ENCODE measurements around the gene SUPT20H. TPM values are rescaled to one million over a fixed set of nuclear protein-coding genes. Genes with fewer than 3 reads are reported as not detected.

SUPT20H gene
- polyA plus RNA-seq, 1 donor (not counting 4 experiments of a cell fraction or from before 2014, with no cell fraction given): 65.4 TPM

DNA sequence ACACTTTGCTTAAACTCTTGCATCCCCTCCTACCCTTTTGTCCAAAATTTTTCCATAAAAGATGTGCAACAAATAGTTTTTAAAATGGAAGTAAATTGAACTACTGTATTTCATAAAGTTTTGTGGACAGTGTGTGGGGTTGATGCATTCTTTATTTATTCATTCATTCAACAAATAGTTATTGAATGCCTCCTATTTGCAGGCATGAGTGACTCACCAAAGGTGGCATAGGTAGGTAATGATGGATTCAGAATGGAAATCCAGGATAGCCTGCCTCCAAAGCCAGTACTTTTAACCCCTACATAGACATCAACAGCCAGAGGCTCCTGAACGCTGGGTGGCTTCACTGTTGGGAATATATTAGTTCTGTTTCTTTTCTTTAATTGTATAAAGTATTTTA lies 48.4 kb upstream of the SUPT20H start:
- FAIRE-seq (no peak), DNase-seq (ENCODE audit: low read depth, low spot score) (no peak)
- no peak for TF ChIP-seq EZH2 (IDR thresholded peaks at IDR 0.05; ENCODE audit: low read length)
- TF ChIP-seq, protein P1, sequence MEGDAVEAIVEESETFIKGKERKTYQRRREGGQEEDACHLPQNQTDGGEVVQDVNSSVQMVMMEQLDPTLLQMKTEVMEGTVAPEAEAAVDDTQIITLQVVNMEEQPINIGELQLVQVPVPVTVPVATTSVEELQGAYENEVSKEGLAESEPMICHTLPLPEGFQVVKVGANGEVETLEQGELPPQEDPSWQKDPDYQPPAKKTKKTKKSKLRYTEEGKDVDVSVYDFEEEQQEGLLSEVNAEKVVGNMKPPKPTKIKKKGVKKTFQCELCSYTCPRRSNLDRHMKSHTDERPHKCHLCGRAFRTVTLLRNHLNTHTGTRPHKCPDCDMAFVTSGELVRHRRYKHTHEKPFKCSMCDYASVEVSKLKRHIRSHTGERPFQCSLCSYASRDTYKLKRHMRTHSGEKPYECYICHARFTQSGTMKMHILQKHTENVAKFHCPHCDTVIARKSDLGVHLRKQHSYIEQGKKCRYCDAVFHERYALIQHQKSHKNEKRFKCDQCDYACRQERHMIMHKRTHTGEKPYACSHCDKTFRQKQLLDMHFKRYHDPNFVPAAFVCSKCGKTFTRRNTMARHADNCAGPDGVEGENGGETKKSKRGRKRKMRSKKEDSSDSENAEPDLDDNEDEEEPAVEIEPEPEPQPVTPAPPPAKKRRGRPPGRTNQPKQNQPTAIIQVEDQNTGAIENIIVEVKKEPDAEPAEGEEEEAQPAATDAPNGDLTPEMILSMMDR (optimal IDR thresholded peaks at IDR 0.05 in 1 of 3, IDR thresholded peaks at IDR 0.05 in 1 of 3, conservative IDR thresholded peaks at IDR 0.05 in 1 of 3; ENCODE audit: extremely low read depth in 1 of 3, insufficient read depth in 2 of 3, low read length in 3 of 3): no peak
- no peak overlapping the region for H3K27ac ChIP-seq (ENCODE audit: control insufficient read depth, insufficient read depth, low read length)
- no peak overlapping the region for H2AFZ ChIP-seq (ENCODE audit: control insufficient read depth, low read length)
- no peaks in the 10 kb centered on the region for H3K9me1 ChIP-seq (ENCODE audit: control insufficient read depth, extremely low read depth, insufficient read depth, low read length)
- H3K4me1 ChIP-seq (ENCODE audit: control insufficient read depth, extremely low read depth, insufficient read depth, low read length): no peaks in the 10 kb centered on the region
- no peak overlapping the region for H3K4me3 ChIP-seq (ENCODE audit: control insufficient read depth in 2 of 3, extremely low read depth in 1 of 3, insufficient read depth in 2 of 3, low read depth in 1 of 3, low read length in 3 of 3)
- no peaks in the 10 kb centered on the region for H3K36me3 ChIP-seq (ENCODE audit: control insufficient read depth in 2 of 2, extremely low read depth in 1 of 2, insufficient read depth in 2 of 2, low read length in 2 of 2)
- no peaks in the 10 kb centered on the region for H3K79me2 ChIP-seq (ENCODE audit: control insufficient read depth, insufficient read depth, low read length)
- no peak overlapping the region for H3K9ac ChIP-seq (ENCODE audit: control insufficient read depth, extremely low read depth, insufficient read depth, low read length)
- no peak overlapping the region for H3K4me2 ChIP-seq (ENCODE audit: control insufficient read depth, extremely low read depth, insufficient read depth, low read depth, low read length)
- no peaks in the 10 kb centered on the region for H3K9me3 ChIP-seq (ENCODE audit: control insufficient read depth, low read depth, low read length)
- H4K20me1 ChIP-seq (ENCODE audit: control insufficient read depth, extremely low read depth, insufficient read depth, low read length): no peaks in the 10 kb centered on the region
- dilution Hi-C loops (cut with MboI; ENCODE audit: extremely low pct_ligation_motif_present, low sequenced_read_pairs): no loop called here
- no peaks in the 10 kb centered on the region for H3K27me3 ChIP-seq (ENCODE audit: control insufficient read depth, extremely low read depth, insufficient read depth, low read length)

DNA sequence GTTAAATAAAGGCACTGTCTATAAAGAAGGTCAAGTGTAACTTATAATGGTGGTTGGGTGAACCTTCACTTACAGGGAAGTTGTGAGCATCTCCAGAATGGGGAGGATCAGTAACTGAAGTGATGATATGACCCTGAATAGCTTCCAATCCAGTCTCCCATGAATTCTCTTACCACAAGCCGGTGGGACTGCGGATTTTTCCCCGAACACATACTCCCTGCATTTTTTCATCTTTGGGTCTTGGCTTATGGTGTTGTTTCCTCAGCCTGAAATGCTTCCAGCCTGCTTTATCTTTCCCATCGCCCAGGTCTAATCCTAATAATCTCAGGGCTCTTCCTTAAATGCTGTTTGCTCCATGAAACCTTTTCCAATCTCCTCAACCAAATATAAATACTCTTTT lies 48.0 kb upstream of the SUPT20H start:
- H4K20me1 ChIP-seq (ENCODE audit: control insufficient read depth, extremely low read depth, insufficient read depth, low read length): no peaks in the 10 kb centered on the region
- no peak overlapping the region for H2AFZ ChIP-seq (ENCODE audit: control insufficient read depth, low read length)
- dilution Hi-C loops (cut with MboI; ENCODE audit: extremely low pct_ligation_motif_present, low sequenced_read_pairs): no loop called here
- no peak overlapping the region for H3K4me2 ChIP-seq (ENCODE audit: control insufficient read depth, extremely low read depth, insufficient read depth, low read depth, low read length)
- no peaks in the 10 kb centered on the region for H3K4me1 ChIP-seq (ENCODE audit: control insufficient read depth, extremely low read depth, insufficient read depth, low read length)
- no peaks in the 10 kb centered on the region for H3K79me2 ChIP-seq (ENCODE audit: control insufficient read depth, insufficient read depth, low read length)
- no peaks in the 10 kb centered on the region for H3K27me3 ChIP-seq (ENCODE audit: control insufficient read depth, extremely low read depth, insufficient read depth, low read length)
- H3K9me3 ChIP-seq (ENCODE audit: control insufficient read depth, low read depth, low read length): no peaks in the 10 kb centered on the region
- DNase-seq (ENCODE audit: low read depth, low spot score) (no peak), FAIRE-seq (no peak)
- H3K36me3 ChIP-seq (ENCODE audit: control insufficient read depth in 2 of 2, extremely low read depth in 1 of 2, insufficient read depth in 2 of 2, low read length in 2 of 2): no peaks in the 10 kb centered on the region
- no peak overlapping the region for H3K27ac ChIP-seq (ENCODE audit: control insufficient read depth, insufficient read depth, low read length)
- H3K9me1 ChIP-seq (ENCODE audit: control insufficient read depth, extremely low read depth, insufficient read depth, low read length): no peaks in the 10 kb centered on the region
- no peak overlapping the region for H3K4me3 ChIP-seq (ENCODE audit: control insufficient read depth in 2 of 3, extremely low read depth in 1 of 3, insufficient read depth in 2 of 3, low read depth in 1 of 3, low read length in 3 of 3)
- TF ChIP-seq, protein P1 (optimal IDR thresholded peaks at IDR 0.05 in 1 of 3, IDR thresholded peaks at IDR 0.05 in 1 of 3, conservative IDR thresholded peaks at IDR 0.05 in 1 of 3; ENCODE audit: extremely low read depth in 1 of 3, insufficient read depth in 2 of 3, low read length in 3 of 3): no peak
- TF ChIP-seq EZH2 (IDR thresholded peaks at IDR 0.05; ENCODE audit: low read length): no peak
- H3K9ac ChIP-seq (ENCODE audit: control insufficient read depth, extremely low read depth, insufficient read depth, low read length): no peak overlapping the region

Measured in keratinocyte (primary cell).